Measurements from ENCODE around the gene SH3BP5.

- TF ChIP-seq, protein P1, sequence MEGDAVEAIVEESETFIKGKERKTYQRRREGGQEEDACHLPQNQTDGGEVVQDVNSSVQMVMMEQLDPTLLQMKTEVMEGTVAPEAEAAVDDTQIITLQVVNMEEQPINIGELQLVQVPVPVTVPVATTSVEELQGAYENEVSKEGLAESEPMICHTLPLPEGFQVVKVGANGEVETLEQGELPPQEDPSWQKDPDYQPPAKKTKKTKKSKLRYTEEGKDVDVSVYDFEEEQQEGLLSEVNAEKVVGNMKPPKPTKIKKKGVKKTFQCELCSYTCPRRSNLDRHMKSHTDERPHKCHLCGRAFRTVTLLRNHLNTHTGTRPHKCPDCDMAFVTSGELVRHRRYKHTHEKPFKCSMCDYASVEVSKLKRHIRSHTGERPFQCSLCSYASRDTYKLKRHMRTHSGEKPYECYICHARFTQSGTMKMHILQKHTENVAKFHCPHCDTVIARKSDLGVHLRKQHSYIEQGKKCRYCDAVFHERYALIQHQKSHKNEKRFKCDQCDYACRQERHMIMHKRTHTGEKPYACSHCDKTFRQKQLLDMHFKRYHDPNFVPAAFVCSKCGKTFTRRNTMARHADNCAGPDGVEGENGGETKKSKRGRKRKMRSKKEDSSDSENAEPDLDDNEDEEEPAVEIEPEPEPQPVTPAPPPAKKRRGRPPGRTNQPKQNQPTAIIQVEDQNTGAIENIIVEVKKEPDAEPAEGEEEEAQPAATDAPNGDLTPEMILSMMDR (IDR thresholded peaks at IDR 0.05) = no peak
- no peak for TF ChIP-seq EZH2 (IDR thresholded peaks at IDR 0.05; ENCODE audit: borderline replicate concordance, insufficient read depth, low read depth, low read length, poor library complexity, severe bottlenecking)
These were observed 15.9 kb upstream of the SH3BP5 start for GRCh38 chr3:15348246-15348645.

All from B cell (primary cell).